ENCODE results near the gene CLSTN2.

- TF ChIP-seq, protein P1, sequence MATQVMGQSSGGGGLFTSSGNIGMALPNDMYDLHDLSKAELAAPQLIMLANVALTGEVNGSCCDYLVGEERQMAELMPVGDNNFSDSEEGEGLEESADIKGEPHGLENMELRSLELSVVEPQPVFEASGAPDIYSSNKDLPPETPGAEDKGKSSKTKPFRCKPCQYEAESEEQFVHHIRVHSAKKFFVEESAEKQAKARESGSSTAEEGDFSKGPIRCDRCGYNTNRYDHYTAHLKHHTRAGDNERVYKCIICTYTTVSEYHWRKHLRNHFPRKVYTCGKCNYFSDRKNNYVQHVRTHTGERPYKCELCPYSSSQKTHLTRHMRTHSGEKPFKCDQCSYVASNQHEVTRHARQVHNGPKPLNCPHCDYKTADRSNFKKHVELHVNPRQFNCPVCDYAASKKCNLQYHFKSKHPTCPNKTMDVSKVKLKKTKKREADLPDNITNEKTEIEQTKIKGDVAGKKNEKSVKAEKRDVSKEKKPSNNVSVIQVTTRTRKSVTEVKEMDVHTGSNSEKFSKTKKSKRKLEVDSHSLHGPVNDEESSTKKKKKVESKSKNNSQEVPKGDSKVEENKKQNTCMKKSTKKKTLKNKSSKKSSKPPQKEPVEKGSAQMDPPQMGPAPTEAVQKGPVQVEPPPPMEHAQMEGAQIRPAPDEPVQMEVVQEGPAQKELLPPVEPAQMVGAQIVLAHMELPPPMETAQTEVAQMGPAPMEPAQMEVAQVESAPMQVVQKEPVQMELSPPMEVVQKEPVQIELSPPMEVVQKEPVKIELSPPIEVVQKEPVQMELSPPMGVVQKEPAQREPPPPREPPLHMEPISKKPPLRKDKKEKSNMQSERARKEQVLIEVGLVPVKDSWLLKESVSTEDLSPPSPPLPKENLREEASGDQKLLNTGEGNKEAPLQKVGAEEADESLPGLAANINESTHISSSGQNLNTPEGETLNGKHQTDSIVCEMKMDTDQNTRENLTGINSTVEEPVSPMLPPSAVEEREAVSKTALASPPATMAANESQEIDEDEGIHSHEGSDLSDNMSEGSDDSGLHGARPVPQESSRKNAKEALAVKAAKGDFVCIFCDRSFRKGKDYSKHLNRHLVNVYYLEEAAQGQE (tag by site-specific recombination; IDR thresholded peaks at IDR 0.05) = no peak
- no peak for TF ChIP-seq ZNF585B (tag by site-specific recombination; IDR thresholded peaks at IDR 0.05)
- TF ChIP-seq, protein P2, sequence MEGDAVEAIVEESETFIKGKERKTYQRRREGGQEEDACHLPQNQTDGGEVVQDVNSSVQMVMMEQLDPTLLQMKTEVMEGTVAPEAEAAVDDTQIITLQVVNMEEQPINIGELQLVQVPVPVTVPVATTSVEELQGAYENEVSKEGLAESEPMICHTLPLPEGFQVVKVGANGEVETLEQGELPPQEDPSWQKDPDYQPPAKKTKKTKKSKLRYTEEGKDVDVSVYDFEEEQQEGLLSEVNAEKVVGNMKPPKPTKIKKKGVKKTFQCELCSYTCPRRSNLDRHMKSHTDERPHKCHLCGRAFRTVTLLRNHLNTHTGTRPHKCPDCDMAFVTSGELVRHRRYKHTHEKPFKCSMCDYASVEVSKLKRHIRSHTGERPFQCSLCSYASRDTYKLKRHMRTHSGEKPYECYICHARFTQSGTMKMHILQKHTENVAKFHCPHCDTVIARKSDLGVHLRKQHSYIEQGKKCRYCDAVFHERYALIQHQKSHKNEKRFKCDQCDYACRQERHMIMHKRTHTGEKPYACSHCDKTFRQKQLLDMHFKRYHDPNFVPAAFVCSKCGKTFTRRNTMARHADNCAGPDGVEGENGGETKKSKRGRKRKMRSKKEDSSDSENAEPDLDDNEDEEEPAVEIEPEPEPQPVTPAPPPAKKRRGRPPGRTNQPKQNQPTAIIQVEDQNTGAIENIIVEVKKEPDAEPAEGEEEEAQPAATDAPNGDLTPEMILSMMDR (tag by site-specific recombination; IDR thresholded peaks at IDR 0.05) = no peak
- no peak for TF ChIP-seq ZNF529 (tag by site-specific recombination; IDR thresholded peaks at IDR 0.05; ENCODE audit: insufficient replicate concordance)
- no peak for TF ChIP-seq ZNF670 (tag by site-specific recombination; IDR thresholded peaks at IDR 0.05; ENCODE audit: low read depth)
- TF ChIP-seq, protein P3, sequence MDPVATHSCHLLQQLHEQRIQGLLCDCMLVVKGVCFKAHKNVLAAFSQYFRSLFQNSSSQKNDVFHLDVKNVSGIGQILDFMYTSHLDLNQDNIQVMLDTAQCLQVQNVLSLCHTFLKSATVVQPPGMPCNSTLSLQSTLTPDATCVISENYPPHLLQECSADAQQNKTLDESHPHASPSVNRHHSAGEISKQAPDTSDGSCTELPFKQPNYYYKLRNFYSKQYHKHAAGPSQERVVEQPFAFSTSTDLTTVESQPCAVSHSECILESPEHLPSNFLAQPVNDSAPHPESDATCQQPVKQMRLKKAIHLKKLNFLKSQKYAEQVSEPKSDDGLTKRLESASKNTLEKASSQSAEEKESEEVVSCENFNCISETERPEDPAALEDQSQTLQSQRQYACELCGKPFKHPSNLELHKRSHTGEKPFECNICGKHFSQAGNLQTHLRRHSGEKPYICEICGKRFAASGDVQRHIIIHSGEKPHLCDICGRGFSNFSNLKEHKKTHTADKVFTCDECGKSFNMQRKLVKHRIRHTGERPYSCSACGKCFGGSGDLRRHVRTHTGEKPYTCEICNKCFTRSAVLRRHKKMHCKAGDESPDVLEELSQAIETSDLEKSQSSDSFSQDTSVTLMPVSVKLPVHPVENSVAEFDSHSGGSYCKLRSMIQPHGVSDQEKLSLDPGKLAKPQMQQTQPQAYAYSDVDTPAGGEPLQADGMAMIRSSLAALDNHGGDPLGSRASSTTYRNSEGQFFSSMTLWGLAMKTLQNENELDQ (tag by site-specific recombination; IDR thresholded peaks at IDR 0.05; ENCODE audit: low read depth) = no peak
- no peak for TF ChIP-seq YY1 (tag by site-specific recombination; IDR thresholded peaks at IDR 0.05)
Measured at GRCh38 chr3:140007081-140007480, 72.1 kb downstream of the CLSTN2 start.

Measured in HEK293 (cell line).